Measurements from ENCODE around the gene SPATA3. TPM values are rescaled to one million over a fixed set of nuclear protein-coding genes. Genes with fewer than 3 reads are reported as not detected.

Gene SPATA3
- total RNA-seq, 1 donor from 2014 or later: not detected

- intact Hi-C loops (cut with DNase I): no loop called here
- no peak for ATAC-seq
- DNase-seq (ENCODE audit: missing footprints): no peak
Measured at GRCh38 chr2:231037731-231038482, 42.0 kb downstream of the SPATA3 start.

GRCh38 chr2:231038483-231039293 lies 42.8 kb downstream of the SPATA3 start:
- no peak for ATAC-seq
- no peak for DNase-seq (ENCODE audit: missing footprints)

GRCh38 chr2:231039294-231039664 lies 43.4 kb downstream of the SPATA3 start:
- no peak for ATAC-seq
- DNase-seq (ENCODE audit: missing footprints): no peak
- intact Hi-C loops (cut with DNase I): no loop called here

More at GRCh38 chr2:231038483-231039293, 42.8 kb downstream of the SPATA3 start:
- intact Hi-C loops (cut with DNase I): no loop called here

- intact Hi-C loops (cut with DNase I): no loop called here
- DNase-seq (ENCODE audit: missing footprints): no peak
Measured at GRCh38 chr2:231039821-231040364, 44.0 kb downstream of the SPATA3 start.

GRCh38 chr2:231041061-231041689 lies 45.3 kb downstream of the SPATA3 start:
- no peak for DNase-seq (ENCODE audit: missing footprints)
- no peak for ATAC-seq
- intact Hi-C loops (cut with DNase I): no loop called here

More at GRCh38 chr2:231039821-231040364, 44.0 kb downstream of the SPATA3 start:
- ATAC-seq: no peak

- no peak for DNase-seq (ENCODE audit: missing footprints)
- intact Hi-C loops (cut with DNase I): no loop called here
- no peak for ATAC-seq
Measured at GRCh38 chr2:231043796-231044195, 47.9 kb downstream of the SPATA3 start.

GRCh38 chr2:231046916-231047273 lies 51.0 kb downstream of the SPATA3 start:
- intact Hi-C loops (cut with DNase I): no loop called here
- ATAC-seq: no peak
- DNase-seq (ENCODE audit: missing footprints): no peak

GRCh38 chr2:231047274-231047922 lies 51.5 kb downstream of the SPATA3 start:
- ATAC-seq (no peak), DNase-seq (ENCODE audit: missing footprints) (no peak)
- intact Hi-C loops (cut with DNase I): no loop called here

GRCh38 chr2:231047923-231048915 lies 52.3 kb downstream of the SPATA3 start:
- DNase-seq (ENCODE audit: missing footprints) (no peak), ATAC-seq (no peak)
- intact Hi-C loops (cut with DNase I): no loop called here

- DNase-seq (ENCODE audit: missing footprints) (no peak), ATAC-seq (no peak)
- intact Hi-C loops (cut with DNase I): loop anchor here (5.0 kb wide), 1 partner anchor 147 kb away; no protein-coding TSS in a partner anchor
Measured at GRCh38 chr2:231049286-231050017, 53.5 kb downstream of the SPATA3 start.

- no peak for DNase-seq (ENCODE audit: missing footprints)
- intact Hi-C loops (cut with DNase I): loop anchor here (5.0 kb wide), 1 partner anchor 148 kb away; no protein-coding TSS in a partner anchor
Measured at GRCh38 chr2:231050018-231050901, 54.3 kb downstream of the SPATA3 start.

GRCh38 chr2:231051116-231051515 lies 55.2 kb downstream of the SPATA3 start:
- DNase-seq (ENCODE audit: missing footprints): no peak
- intact Hi-C loops (cut with DNase I): loop anchor here (5.0 kb wide), 1 partner anchor 149 kb away; no protein-coding TSS in a partner anchor
- no peak for ATAC-seq

More at GRCh38 chr2:231050018-231050901, 54.3 kb downstream of the SPATA3 start:
- no peak for ATAC-seq

GRCh38 chr2:231052494-231053451 lies 56.9 kb downstream of the SPATA3 start:
- peak; percentile 95 for DNase-seq (ENCODE audit: missing footprints)
- intact Hi-C loops (cut with DNase I): loop anchor here (5.0 kb wide), 1 partner anchor 150 kb away; no protein-coding TSS in a partner anchor
- peak; percentile 79 for ATAC-seq

GRCh38 chr2:231053846-231054245 lies 57.9 kb downstream of the SPATA3 start:
- no peak for ATAC-seq
- DNase-seq (ENCODE audit: missing footprints): no peak
- intact Hi-C loops (cut with DNase I): loop anchor here (5.0 kb wide), 1 partner anchor 152 kb away; no protein-coding TSS in a partner anchor

Data from Right ventricle myocardium inferior (tissue), 1 donor.